Neural cell (in vitro differentiated cells): Measurements from ENCODE around the gene NUDT3. TPM values are rescaled to one million over a fixed set of nuclear protein-coding genes. Genes with fewer than 3 reads are reported as not detected.

Source experiments
- H2AFZ ChIP-seq: fragments of 200-600, 300-800 bp; sonication (generic), shearing (Covaris generic); 2 replicates; pipeline ENCODE4 v1.6.0; 2014; ENCODE audit warnings: low read depth, mild to moderate bottlenecking, antibody characterized with exemption, low read length, moderate library complexity
- H3F3A ChIP-seq: fragments of 200-600 bp; shearing (Covaris generic); 2 replicates; pipeline ENCODE4 v1.6.1; 2016; ENCODE audit warnings: mild to moderate bottlenecking, moderate library complexity, mixed read lengths, antibody characterized with exemption, low read length; ENCODE audit not compliant: insufficient read depth, poor library complexity, severe bottlenecking
- H3K27ac ChIP-seq: fragments of 200-600, 300-800 bp; sonication (generic), shearing (Covaris generic); 2 replicates; pipeline ENCODE4 v1.5.1; 2014; ENCODE audit warnings: mild to moderate bottlenecking, low read length, moderate library complexity
- H3K27me3 ChIP-seq: fragments of 300-800, 200-600 bp; sonication (generic), shearing (Covaris generic); 2 replicates; pipeline ENCODE4 v1.6.0; 2014; ENCODE audit warnings: mild to moderate bottlenecking, low read depth, low read length, moderate library complexity; ENCODE audit not compliant: insufficient read depth
- H3K36me3 ChIP-seq: fragments of 300-800, 200-600 bp; sonication (generic), shearing (Covaris generic); 2 replicates; pipeline ENCODE4 v1.5.1; 2014; ENCODE audit warnings: mild to moderate bottlenecking, antibody characterized with exemption, low read length, moderate library complexity; ENCODE audit not compliant: insufficient read depth
- H3K4me2 ChIP-seq: fragments of 300-800, 200-600 bp; sonication (generic), shearing (Covaris generic); 2 replicates; pipeline ENCODE4 v1.6.0; 2014; ENCODE audit warnings: mild to moderate bottlenecking, low read length
- H3K4me3 ChIP-seq: fragments of 300-800, 200-600 bp; sonication (generic), shearing (Covaris generic); 2 replicates; pipeline ENCODE4 v1.5.1; 2014; ENCODE audit warnings: mild to moderate bottlenecking, low read length, moderate library complexity
- H3K79me2 ChIP-seq: fragments of 200-600 bp; shearing (Covaris generic); replicated peaks from 2 replicates; pipeline ENCODE4 v1.6.0; 2014; ENCODE audit warnings: mild to moderate bottlenecking, low read length, moderate library complexity; ENCODE audit not compliant: insufficient read depth
- H3K9ac ChIP-seq: fragments of 300-800, 200-600 bp; sonication (generic), shearing (Covaris generic); 2 replicates; pipeline ENCODE4 v1.6.1; 2016; ENCODE audit warnings: mild to moderate bottlenecking, low read length, mixed read lengths
- H3K9me2 ChIP-seq: fragments of 200-600 bp; shearing (Covaris generic); 2 replicates; pipeline ENCODE4 v1.6.1; 2016; ENCODE audit warnings: mild to moderate bottlenecking, low read length, mixed read lengths; ENCODE audit not compliant: insufficient read depth
- H3K9me3 ChIP-seq: fragments of 200-600, 300-800 bp; sonication (generic), shearing (Covaris generic); 2 replicates; pipeline ENCODE4 v1.6.1; 2016; ENCODE audit warnings: mild to moderate bottlenecking, mixed run types, low read length, moderate library complexity, mixed read lengths
- H4K20me1 ChIP-seq: fragments of 200-600 bp; shearing (Covaris generic); 2 replicates; pipeline ENCODE4 v1.6.1; 2016; ENCODE audit warnings: mild to moderate bottlenecking, mixed run types; ENCODE audit not compliant: insufficient read depth
- EP300 ChIP-seq: fragments of 450-650 bp; conservative IDR thresholded peaks from 2 replicates; pipeline ENCODE4 v1.6.1; 2014; ENCODE audit warnings: antibody characterized with exemption, mild to moderate bottlenecking, moderate library complexity; ENCODE audit not compliant: poor library complexity, severe bottlenecking
- EZH2 ChIP-seq: fragments of 200-600, 300-800 bp; shearing (Covaris generic), sonication (generic); IDR thresholded peaks from 2 replicates; pipeline ENCODE4 v1.6.1; 2014; ENCODE audit warnings: antibody characterized with exemption, low read length, borderline replicate concordance, mild to moderate bottlenecking; ENCODE audit not compliant: insufficient read depth, poor library complexity, severe bottlenecking
- MXI1 ChIP-seq: fragments of 450-650 bp; conservative IDR thresholded peaks from 2 replicates; pipeline ENCODE4 v1.6.1; 2014; ENCODE audit warnings: antibody characterized with exemption, mild to moderate bottlenecking; ENCODE audit not compliant: poor library complexity, severe bottlenecking
- POLR2AphosphoS5 ChIP-seq: IDR thresholded peaks from 2 replicates; pipeline ENCODE4 v1.6.1; 2012
- RAD21 ChIP-seq: fragments of 450-650 bp; conservative IDR thresholded peaks from 2 replicates; pipeline ENCODE4 v1.6.1; 2014; ENCODE audit warnings: antibody characterized with exemption, mild to moderate bottlenecking, moderate library complexity
- SMC3 ChIP-seq: fragments of 450-650 bp; conservative IDR thresholded peaks from 2 replicates; pipeline ENCODE4 v1.6.1; 2014; ENCODE audit warnings: antibody characterized with exemption, mild to moderate bottlenecking, moderate library complexity; ENCODE audit not compliant: poor library complexity
- TAF1 ChIP-seq: IDR thresholded peaks from 2 replicates; pipeline ENCODE4 v1.6.1; 2012; ENCODE audit warnings: low read depth
- polyA plus RNA-seq: library from polyadenylated mRNA; depleted of rRNA; stranded (reverse); fragments of >200 nt; gene quantifications from 2 replicates; pipeline ENCODE4 v1.2.3, GENCODE V29; 2014
- TF ChIP-seq, protein P1 (sequence below): IDR thresholded peaks from 2 replicates; pipeline ENCODE4 v1.6.1; 2012; ENCODE audit warnings: borderline replicate concordance
- TF ChIP-seq, protein P2 (sequence below): fragments of 450-650 bp; IDR thresholded peaks from 2 replicates; pipeline ENCODE4 v1.5.1; 2014; ENCODE audit warnings: antibody characterized with exemption, mild to moderate bottlenecking, moderate library complexity; ENCODE audit not compliant: poor library complexity, severe bottlenecking

Gene NUDT3
- polyA plus RNA-seq, 1 donor from 2014 or later = 80.2 TPM

DNA sequence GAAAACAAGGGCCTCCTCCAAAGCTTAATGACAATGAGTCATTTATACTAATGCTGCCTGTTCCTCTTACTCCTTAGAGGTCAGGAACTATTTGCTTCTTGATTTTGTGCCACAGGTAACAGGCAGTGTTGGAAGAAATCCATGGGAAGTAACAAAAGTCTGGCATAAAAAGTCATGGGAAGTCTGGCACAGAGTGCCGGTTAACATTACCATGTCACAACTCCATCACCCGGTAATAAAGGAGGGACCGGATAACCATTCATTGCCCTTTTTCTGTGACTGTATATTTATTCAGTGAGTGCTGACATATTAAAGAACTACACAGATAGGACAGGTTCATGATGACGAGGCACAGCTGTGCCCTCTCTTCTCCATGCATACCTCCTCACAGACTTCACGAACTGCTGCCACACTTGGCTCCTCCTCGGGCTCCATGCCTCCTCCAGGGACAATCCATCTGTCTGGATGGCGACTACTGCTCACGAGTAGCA lies 50.9 kb downstream of the NUDT3 start:
- Histone ChIP-seq H3K36me3 (no peaks in the 10 kb centered on the region), H3K4me3 (no peak overlapping the region), H3K9ac (no peak overlapping the region), H2AFZ (no peak overlapping the region), H4K20me1 (peaks cover 6% of the 10 kb centered on the region), H3F3A (no peaks in the 10 kb centered on the region), H3K27ac (no peak overlapping the region), H3K79me2 (peaks cover 31% of the 10 kb centered on the region), H3K9me2 (no peaks in the 10 kb centered on the region), H3K9me3 (no peaks in the 10 kb centered on the region), H3K27me3 (no peaks in the 10 kb centered on the region), H3K4me2 (no peak overlapping the region)
- TF ChIP-seq RAD21 (no peak), EZH2 (no peak), EP300 (no peak), TAF1 (no peak), SMC3 (no peak), MXI1 (no peak), POLR2AphosphoS5 (no peak)
- TF ChIP-seq, protein P1, sequence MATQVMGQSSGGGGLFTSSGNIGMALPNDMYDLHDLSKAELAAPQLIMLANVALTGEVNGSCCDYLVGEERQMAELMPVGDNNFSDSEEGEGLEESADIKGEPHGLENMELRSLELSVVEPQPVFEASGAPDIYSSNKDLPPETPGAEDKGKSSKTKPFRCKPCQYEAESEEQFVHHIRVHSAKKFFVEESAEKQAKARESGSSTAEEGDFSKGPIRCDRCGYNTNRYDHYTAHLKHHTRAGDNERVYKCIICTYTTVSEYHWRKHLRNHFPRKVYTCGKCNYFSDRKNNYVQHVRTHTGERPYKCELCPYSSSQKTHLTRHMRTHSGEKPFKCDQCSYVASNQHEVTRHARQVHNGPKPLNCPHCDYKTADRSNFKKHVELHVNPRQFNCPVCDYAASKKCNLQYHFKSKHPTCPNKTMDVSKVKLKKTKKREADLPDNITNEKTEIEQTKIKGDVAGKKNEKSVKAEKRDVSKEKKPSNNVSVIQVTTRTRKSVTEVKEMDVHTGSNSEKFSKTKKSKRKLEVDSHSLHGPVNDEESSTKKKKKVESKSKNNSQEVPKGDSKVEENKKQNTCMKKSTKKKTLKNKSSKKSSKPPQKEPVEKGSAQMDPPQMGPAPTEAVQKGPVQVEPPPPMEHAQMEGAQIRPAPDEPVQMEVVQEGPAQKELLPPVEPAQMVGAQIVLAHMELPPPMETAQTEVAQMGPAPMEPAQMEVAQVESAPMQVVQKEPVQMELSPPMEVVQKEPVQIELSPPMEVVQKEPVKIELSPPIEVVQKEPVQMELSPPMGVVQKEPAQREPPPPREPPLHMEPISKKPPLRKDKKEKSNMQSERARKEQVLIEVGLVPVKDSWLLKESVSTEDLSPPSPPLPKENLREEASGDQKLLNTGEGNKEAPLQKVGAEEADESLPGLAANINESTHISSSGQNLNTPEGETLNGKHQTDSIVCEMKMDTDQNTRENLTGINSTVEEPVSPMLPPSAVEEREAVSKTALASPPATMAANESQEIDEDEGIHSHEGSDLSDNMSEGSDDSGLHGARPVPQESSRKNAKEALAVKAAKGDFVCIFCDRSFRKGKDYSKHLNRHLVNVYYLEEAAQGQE = no peak
- TF ChIP-seq, protein P2, sequence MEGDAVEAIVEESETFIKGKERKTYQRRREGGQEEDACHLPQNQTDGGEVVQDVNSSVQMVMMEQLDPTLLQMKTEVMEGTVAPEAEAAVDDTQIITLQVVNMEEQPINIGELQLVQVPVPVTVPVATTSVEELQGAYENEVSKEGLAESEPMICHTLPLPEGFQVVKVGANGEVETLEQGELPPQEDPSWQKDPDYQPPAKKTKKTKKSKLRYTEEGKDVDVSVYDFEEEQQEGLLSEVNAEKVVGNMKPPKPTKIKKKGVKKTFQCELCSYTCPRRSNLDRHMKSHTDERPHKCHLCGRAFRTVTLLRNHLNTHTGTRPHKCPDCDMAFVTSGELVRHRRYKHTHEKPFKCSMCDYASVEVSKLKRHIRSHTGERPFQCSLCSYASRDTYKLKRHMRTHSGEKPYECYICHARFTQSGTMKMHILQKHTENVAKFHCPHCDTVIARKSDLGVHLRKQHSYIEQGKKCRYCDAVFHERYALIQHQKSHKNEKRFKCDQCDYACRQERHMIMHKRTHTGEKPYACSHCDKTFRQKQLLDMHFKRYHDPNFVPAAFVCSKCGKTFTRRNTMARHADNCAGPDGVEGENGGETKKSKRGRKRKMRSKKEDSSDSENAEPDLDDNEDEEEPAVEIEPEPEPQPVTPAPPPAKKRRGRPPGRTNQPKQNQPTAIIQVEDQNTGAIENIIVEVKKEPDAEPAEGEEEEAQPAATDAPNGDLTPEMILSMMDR = no peak

DNA sequence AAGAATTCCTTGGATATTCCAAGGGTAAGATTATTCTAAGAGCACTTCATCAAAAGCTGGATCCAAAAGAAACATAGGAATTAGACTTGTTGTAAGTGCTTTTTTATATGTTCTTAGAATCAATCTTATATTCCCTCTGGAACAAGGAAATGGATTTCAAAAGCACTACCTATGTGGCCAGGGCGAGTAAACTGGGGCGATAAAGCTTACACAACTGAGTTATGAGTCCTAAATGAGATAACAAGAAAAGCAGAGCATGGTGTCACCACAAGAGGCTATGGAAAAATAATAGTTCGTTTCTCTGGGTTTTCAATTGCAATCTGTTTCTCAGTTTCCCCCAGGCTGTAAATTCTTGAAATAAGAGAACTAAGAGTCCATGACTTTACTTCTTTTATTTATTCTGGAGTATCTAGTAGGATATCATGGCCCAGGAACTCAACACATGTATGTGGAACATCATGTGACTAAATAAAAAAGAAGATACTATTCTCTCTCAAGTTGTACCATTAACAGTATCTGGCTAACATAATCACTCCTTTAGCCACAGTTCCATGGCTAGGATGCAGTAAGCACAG lies 51.5 kb downstream of the NUDT3 start:
- no peak overlapping the region for H3K27ac ChIP-seq
- H3K27me3 ChIP-seq = no peaks in the 10 kb centered on the region
- no peak overlapping the region for H2AFZ ChIP-seq
- H4K20me1 ChIP-seq = peaks cover 8% of the 10 kb centered on the region
- no peaks in the 10 kb centered on the region for H3F3A ChIP-seq
- no peaks in the 10 kb centered on the region for H3K36me3 ChIP-seq
- H3K9me2 ChIP-seq = no peaks in the 10 kb centered on the region
- no peaks in the 10 kb centered on the region for H3K9me3 ChIP-seq
- no peak overlapping the region for H3K4me3 ChIP-seq
- H3K9ac ChIP-seq = no peak overlapping the region
- TF ChIP-seq TAF1 (no peak), EZH2 (no peak), SMC3 (no peak), RAD21 (no peak), POLR2AphosphoS5 (no peak), EP300 (no peak), MXI1 (no peak)
- TF ChIP-seq, protein P1 = no peak
- TF ChIP-seq, protein P2 = no peak
- H3K4me2 ChIP-seq = no peak overlapping the region
- H3K79me2 ChIP-seq = peaks cover 31% of the 10 kb centered on the region
